ENCODE measurements around the gene TSPAN4. TPM values are rescaled to one million over a fixed set of nuclear protein-coding genes. Genes with fewer than 3 reads are reported as not detected.

TSPAN4 gene
- total RNA-seq, 2 experiments from 2014 or later, result 9.4 to 12.1 TPM

DNA sequence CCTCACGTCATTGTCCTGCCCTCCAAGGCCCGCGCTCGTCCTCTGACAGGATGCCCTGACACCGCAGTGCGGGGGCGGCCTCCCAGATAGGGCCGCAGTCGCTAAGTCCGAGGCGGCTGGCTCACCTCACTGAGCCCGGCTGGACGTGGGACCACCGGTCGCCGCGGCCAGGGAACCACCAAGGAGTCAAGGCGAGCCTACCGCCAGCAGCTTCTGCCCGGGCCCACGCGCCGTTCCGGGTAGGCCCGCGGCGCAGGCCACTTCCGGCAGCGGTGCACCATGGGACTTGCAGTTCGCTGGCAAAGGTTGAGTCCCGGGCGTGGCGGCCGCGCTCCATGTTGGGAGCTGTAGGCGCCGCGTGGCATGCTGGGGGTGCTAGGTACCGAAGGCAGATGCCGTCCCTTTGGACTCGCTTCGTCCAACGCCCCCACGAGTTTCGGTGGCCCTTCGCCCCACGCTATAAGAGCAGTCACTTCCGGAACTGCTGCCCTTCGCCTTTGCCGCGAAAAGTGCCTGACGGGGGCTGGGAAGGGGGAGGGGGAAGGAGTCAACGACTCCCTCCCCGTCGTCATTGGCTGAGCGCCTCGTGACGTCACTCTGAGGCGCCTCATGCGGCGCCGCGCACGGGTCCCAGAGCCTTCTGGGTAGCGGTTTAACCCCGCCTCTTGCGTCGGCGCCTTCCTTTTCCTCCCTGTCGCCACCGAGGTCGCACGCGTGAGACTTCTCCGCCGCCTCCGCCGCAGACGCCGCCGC lies 33.2 kb upstream of the TSPAN4 start, which contains the start of gene RPLP2:
Gene RPLP2 (plus strand): TSS at position 681 of the 753 bp plus-strand sequence. CDS start 268 bp downstream, outside the sequence.
- TF ChIP-seq EZH2phosphoT487 (IDR thresholded peaks at IDR 0.05; ENCODE audit: borderline replicate concordance, low read depth, low read length), result no peak
- no peak for TF ChIP-seq CTCF (conservative IDR thresholded peaks at IDR 0.05; ENCODE audit: low read length)
- Histone ChIP-seq H3K36me3 (ENCODE audit: insufficient read depth, low read length) (peaks cover 43% of the 10 kb centered on the region), H3K79me2 (ENCODE audit: insufficient read depth, low read depth, low read length) (peaks cover 43% of the 10 kb centered on the region), H3K9me2 (ENCODE audit: insufficient read depth, low read length) (no peaks in the 10 kb centered on the region), H3K4me2 (ENCODE audit: low read length) (peak within 1 kb of the TSS; percentile 71), H3K27ac (ENCODE audit: low read depth, low read length, poor library complexity, severe bottlenecking) (peak within 1 kb of the TSS; percentile 84), H2AFZ (ENCODE audit: low read length) (peak within 1 kb of the TSS; percentile 78), H3K4me1 (ENCODE audit: insufficient read depth, low read length, poor library complexity, severe bottlenecking) (peaks cover 56% of the 10 kb centered on the region), H4K20me1 (ENCODE audit: insufficient read depth, low read length) (peaks cover 17% of the 10 kb centered on the region; the same call in 1 of the 2 replicates), H3K9me3 (ENCODE audit: low read length) (no peaks in the 10 kb centered on the region), H3K4me3 (ENCODE audit: low read depth, low read length, poor library complexity, severe bottlenecking) (peak within 1 kb of the TSS; percentile 100)
- ChIA-PET CTCF (ENCODE audit: unreplicated experiment) (no interaction called here), POLR2A (interaction anchor here (0.6 to 2.0 kb wide), 7 partner anchors 8 to 87 kb away, joined by 3 to 6 read pairs (median 4); no protein-coding TSS in a partner anchor)
- no TSS peak for BruUV-seq (replicated peaks)
- DNase-seq (ENCODE audit: low spot score), result peak; percentile 99
- intact Hi-C loops (cut with micrococcal nuclease; ENCODE audit: unreplicated experiment), result loop anchor here (2.0 to 5.0 kb wide), 2 partner anchors 33 to 232 kb away; partner anchors contain the start of genes PHRF1, POLR2L and TSPAN4

GRCh38 chr11:810040-810567 lies 32.5 kb upstream of the TSPAN4 start:
- no peaks in the 10 kb centered on the region for H3K9me3 ChIP-seq (ENCODE audit: low read length)
- peak overlapping the region; percentile 71 for H3K4me2 ChIP-seq (ENCODE audit: low read length)
- intact Hi-C loops (cut with micrococcal nuclease; ENCODE audit: unreplicated experiment), result no loop called here
- H3K27ac ChIP-seq (ENCODE audit: low read depth, low read length, poor library complexity, severe bottlenecking), result peak overlapping the region; percentile 84
- ChIA-PET CTCF (ENCODE audit: unreplicated experiment) (interaction anchor here (0.6 kb wide), 1 partner anchor 33 kb away, joined by 4 read pairs; no protein-coding TSS in a partner anchor), POLR2A (interaction anchor here (0.8 to 2.0 kb wide), 7 partner anchors 7 to 88 kb away, joined by 3 to 11 read pairs (median 4); partner anchors contain the start of gene PNPLA2)
- no TSS peak for BruUV-seq (replicated peaks)
- H3K36me3 ChIP-seq (ENCODE audit: insufficient read depth, low read length), result peaks cover 49% of the 10 kb centered on the region
- TF ChIP-seq CTCF (conservative IDR thresholded peaks at IDR 0.05; ENCODE audit: low read length) (no peak), EZH2phosphoT487 (IDR thresholded peaks at IDR 0.05; ENCODE audit: borderline replicate concordance, low read depth, low read length) (no peak)
- no peak for DNase-seq (ENCODE audit: low spot score)
- peaks cover 43% of the 10 kb centered on the region for H3K79me2 ChIP-seq (ENCODE audit: insufficient read depth, low read depth, low read length)
- no peak overlapping the region for H2AFZ ChIP-seq (ENCODE audit: low read length)
- no peaks in the 10 kb centered on the region for H3K9me2 ChIP-seq (ENCODE audit: insufficient read depth, low read length)
- peaks cover 17% of the 10 kb centered on the region; the same call in 1 of the 2 replicates for H4K20me1 ChIP-seq (ENCODE audit: insufficient read depth, low read length)
- H3K4me3 ChIP-seq (ENCODE audit: low read depth, low read length, poor library complexity, severe bottlenecking), result peak overlapping the region; percentile 100
- H3K4me1 ChIP-seq (ENCODE audit: insufficient read depth, low read length, poor library complexity, severe bottlenecking), result peaks cover 54% of the 10 kb centered on the region

All from OCI-LY7 (cell line).